GDM1 (cell line): ENCODE results near the gene YOD1.
"Not testable (repeated sequence)": the region's sequence is repeated elsewhere in the genome, so short reads cannot be mapped to it uniquely, and the experiment has no call there.

Experiments
- DNase-seq: peaks from one replicate; lab custom pipeline; 2025; lab: John Stamatoyannopoulos, UW

The YOD1 gene

DNA sequence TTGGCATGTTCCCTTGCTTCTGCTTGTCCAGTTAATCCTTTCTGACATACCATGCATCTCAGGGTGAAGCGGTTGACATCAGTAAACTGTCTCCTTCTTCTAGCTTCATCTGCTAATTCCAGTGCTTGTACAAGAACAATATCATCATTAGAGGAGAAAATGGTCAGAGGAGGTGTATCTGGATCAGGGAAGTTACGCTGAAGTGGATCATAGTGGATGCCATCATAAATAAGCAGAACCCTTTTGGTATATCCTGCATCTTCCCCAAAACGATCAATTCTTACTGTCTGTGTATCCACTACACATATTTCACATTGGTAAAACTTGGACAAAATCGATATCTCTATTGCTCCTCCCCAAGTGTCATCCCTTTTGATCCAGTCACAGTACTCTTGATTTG lies 2.0 kb downstream of the YOD1 start:
- DNase-seq: no peak

DNA sequence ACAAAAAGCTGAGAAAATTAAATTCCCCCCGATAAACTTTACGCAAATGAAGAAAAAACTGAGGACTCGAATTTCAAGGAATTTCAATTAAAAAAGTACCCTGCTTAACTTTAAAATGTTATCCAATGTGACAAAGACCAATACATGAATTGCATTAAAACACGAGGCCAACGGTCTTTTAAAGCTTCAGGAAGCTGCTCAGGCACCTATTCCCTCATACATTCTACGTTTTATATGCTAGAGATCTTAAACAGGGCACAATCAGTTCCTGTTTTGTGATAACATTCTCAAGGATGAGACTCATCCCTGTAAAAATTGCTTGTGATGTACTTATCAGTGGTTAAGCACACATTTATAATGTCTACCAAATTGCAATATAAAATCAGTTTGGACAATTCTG lies 3.0 kb downstream of the YOD1 start:
- DNase-seq: no peak

DNA sequence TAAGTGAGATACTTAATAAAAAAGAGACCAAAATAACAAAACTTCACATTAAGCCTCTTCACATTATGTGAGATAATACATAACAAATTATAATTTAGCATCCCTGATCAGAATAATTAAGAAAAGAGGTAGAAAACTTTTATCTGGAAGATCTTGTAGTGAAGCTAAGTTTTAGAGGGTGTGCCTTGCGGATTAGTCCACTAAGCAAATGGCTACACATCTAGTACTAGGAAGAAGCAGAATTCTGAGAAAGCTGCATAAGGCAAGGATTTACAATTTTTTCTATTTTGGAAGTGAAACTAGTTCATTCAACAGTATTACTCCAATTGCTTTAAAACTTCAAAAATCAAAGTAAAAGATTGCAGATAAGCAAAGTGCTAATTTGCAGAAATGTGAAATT lies 3.5 kb downstream of the YOD1 start:
- DNase-seq: no peak

DNA sequence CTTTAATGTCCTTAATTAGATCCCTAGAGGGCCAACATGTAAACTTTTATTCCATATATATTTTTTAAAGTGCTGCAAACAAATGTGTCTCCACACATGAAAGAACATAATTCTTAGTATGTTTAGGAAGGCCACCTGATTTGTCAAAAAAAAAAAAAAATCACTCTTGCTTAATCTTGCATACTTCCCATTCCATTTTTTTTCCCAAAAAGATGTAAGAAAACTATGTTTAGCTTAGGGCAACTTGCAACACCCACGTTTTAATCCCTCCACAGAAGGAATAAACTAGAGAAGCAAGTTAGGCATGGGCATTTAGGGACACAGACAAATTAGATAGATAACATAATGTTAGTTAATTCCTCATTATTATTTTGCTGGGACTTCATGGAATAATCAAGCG lies 5.6 kb downstream of the YOD1 start:
- DNase-seq: no peak

DNA sequence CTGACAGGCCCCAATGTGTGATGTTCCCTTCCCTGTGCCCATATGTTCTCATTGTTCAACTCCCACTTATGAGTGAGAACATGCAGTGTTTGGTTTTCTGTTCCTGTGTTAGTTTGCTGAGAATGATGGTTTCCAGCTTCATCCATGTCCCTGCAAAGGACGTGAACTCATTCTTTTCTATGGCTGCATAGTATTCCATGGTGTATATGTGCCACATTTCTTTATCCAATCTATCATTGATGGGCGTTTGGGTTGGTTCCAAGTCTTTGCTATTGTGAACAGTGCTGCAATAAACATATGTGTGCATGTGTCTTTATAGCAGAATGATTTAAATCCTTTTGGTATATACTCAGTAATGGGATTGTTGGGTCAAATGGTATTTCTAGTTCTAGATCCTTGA lies 9.6 kb downstream of the YOD1 start:
- DNase-seq: not testable (repeated sequence)

DNA sequence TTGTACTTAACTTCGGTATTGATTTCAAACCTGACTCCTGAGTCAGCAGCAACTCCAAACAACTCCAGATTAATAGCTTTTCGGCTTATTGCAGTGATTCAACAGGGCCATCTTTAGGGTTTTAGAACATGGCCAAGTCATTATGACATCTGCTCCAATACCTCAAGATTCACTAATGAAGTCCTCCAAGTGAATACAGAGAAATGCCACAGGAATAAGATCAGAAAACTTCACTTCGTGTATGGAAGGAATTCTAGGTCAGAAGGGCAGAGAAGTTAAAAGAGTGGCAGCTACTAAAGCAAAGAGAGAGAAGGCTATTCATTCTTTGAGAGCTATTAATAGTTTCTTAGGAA lies 10.9 kb downstream of the YOD1 start:
- DNase-seq: no peak

DNA sequence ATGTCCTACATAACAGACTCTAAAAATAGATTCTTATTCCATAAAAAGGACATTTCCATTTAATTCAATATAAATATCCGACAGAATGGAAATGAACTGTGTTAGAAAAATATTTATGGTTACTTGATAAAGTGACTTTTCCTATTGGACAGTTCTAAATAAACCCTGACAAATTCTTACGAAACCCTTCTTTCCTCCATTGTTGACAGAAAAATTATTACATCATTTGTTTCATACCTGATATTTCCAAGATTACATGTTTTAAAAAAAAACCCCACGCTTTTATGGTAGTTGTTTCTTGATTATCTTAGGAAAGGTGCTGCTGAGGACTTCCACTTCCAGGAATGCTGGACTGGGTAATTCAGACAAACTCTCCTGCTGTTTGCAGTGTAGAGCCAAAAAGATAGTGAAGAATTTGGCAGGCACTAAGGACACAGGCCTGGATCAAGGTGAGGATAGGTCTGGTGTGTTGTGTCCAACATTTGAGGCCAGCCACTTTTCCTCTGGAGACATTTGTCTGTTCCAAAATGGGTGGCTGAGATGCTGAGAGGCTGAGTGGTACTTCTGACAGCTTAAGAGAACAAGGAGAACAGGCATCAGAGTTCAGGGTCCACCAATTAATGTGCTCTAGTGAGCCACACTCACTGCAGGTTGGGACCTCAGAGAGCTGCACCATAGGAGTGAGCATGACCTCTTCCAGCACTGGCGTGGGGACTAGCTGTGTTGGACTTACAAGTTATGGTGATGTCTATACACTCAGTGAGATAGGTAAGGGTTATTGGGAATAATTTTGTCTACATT lies 11.4 kb downstream of the YOD1 start:
- no peak for DNase-seq

DNA sequence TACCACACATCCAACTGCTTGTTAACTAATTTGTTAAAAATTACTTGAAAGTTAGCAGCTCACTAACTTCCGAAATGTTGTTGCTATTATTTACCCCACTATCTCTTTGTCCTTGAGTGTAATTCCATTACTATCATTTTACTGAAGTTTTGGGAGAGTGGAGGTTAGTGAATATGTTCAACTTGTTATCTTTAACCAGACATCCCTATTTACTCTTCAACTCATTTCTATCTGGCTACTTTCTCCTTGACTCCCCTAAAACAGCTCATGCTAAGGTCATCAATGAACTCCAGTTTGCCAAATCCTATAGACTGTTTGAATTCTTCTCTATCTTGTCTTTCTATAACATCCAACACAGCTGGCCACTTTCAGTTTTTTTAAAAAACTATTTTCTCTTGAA lies 14.1 kb downstream of the YOD1 start:
- no peak for DNase-seq

DNA sequence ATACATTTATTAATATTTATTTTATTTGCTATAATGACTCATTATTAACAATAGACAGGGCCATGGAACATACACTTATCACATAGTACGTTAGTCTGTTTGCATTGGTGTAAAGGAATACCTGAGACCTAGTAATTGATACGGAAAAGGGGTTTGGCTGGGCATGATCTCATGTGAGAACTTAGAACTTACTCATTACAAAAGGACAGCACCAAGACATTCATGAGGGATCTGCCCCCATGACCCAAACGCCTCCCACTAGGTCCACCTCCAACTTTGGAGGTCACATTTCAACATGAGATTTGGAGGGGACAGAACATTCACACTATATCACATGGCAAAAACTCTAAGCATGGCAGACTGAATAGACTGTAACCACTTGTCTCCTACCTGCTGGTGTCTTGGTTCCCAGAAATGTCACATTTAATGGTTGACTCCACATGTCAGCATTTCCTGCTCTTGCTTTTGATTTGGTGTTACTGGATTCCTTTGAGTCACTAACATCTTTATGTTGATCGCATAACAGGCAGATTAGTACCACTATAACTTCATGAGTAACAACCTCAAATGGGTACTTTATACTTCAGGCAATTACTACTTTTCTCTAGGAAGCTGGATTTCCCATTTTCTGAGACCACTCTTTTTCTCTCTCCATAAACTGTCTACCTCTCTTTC lies 15.0 kb downstream of the YOD1 start:
- no peak for DNase-seq

DNA sequence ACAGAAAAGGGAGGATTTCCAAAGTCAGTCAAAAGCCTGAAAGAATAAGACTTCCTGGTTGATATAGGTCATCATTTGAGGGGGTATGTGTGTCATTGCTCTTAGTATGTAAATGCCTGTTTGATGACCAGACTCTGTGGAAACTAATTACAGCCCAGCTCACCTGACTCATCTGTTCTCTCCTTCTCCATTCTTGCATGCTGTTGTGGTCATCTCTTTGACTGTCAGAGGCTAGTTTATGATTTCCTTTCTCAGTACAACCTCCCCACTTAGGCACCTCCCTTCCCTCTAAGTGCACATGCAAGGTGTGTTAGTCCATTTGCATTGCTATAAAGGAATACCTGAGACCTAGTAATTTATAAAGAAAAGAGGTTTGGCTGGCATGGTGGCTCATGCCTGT lies 16.0 kb downstream of the YOD1 start:
- DNase-seq: no peak

DNA sequence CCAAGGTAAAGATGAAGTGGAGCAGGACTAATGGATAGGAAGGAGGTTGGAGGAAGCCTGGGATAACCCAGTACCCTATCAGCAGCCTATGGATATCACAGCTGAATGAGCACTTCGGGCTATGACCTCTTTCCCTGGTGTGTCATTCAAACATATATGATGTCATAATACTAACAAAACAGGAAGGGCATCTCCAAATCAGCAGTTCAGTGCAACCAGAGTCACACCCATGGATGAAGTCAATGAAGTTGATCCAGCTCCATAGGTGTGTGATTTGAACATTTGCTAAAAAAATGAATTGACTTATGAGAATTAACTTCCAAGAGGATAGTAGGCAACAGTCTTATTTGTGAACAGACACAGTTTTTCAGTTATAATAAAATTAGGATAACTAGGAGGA lies 16.8 kb downstream of the YOD1 start:
- DNase-seq: no peak

DNA sequence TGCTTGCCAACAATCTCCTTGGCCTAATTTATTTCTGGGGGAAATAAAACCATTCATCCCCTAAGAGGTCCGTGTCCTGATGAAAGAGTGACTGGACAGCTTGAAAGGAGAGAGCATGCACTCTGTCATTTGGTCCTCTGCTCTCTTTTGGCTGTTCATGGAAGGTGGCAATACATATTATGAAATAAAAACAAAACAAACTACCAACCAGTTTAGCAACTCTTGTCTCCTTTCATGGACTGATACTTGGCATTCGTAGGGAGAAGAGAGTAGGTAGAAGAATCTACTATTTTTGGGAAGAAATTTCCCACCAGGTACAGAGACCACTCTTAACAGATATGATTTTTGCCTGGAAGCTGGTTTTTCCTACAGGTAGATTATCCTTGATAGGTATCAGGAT lies 17.7 kb downstream of the YOD1 start:
- DNase-seq: no peak

DNA sequence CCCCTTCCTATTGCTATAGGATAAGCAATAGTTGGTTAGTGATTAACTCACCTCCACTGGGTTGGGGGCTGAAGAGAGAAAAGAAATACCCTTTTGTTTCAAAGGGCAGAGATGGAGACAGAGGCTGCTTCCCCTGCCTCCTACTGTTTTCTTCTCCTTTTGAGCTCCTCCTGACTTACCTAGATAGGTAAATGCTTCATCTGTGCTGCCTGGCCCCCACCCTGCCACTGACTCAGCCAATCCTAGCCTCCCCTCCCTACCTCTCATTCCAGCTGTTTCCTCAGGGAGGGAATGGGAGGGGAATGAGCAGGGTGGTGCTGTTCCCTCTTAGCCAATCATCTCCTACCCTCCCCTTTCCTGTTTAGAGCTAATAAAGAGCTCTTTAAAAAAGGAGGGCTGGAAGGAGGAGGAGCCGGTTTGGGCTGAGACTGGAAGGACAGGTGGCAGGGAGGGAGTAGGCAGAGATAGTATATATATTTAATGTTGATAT lies 18.4 kb downstream of the YOD1 start, which contains the start of gene C1orf116:
Gene C1orf116 (minus strand): TSS at position 229 of the 490 bp plus-strand sequence. CDS start 5,158 bp downstream, outside the sequence.
- no peak for DNase-seq

DNA sequence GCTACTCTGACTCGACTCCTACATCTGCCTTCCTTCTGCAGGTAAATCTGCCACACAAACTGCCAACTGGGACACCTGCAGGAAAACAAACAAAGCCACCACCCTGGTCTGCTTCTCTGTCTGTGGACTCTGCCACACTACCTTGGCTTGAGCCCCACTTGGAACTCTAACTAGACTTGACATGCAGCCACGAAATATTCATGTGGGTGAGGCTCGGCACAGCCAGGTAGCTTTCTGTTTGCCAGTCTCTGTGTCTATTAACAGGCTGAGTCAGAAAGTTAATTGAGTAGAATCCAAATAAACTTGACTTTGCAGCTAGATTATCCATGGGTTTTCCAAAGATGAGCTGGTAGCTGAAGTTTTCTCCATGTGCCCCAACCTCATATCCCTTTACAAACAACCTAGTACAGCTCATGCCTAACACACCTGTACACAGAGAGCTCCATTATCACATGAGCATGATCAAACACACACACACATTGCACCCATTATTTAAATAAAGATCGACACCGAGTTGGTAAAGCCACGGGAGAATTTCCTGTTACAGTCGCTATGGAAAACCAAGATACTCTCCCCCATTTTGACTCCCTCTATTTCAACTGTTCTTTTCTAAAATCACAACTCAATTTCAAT lies 19.3 kb downstream of the YOD1 start:
- no peak for DNase-seq

DNA sequence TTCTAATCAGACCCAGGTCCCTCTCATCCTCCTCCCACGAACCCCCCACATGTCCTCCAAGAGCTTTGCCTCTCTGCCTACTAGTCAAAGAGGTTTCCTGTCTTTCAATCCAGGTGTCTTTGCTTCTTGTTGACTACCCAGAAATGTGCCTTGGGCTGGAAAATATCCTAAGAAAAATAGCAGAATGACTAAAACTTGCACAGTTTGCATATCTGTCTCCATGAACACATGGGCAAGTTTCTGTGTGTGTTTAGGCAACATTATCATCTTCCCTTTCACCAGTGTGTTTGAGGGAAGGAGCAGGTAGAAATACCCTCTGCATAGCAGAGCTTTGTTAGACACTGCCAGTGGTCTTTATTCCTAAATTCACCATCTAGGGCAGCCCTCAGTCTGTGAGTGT lies 20.0 kb downstream of the YOD1 start:
- DNase-seq: no peak

DNA sequence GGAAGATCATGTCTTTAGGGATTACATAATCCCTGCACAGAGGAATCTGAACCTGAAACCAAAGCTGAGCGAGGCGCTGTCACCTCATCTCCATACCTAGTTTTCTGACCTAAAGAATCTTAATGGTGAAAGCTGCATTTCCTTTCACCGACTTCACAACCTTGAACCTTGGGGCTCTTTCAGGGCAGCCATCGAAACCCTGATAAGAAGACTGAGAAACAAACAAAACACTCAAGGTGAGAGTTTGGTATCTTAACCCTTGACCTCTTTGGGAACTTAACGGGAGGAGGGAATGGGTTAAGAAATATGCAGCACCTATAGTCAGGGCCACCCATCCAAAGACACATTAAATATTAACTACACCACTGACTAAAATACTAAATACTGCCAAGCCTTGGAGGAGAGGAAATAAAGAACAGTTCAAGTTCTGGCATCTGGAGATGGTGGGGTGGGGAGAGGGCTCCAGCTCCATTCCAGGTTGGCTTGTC lies 20.4 kb downstream of the YOD1 start:
- no peak for DNase-seq

DNA sequence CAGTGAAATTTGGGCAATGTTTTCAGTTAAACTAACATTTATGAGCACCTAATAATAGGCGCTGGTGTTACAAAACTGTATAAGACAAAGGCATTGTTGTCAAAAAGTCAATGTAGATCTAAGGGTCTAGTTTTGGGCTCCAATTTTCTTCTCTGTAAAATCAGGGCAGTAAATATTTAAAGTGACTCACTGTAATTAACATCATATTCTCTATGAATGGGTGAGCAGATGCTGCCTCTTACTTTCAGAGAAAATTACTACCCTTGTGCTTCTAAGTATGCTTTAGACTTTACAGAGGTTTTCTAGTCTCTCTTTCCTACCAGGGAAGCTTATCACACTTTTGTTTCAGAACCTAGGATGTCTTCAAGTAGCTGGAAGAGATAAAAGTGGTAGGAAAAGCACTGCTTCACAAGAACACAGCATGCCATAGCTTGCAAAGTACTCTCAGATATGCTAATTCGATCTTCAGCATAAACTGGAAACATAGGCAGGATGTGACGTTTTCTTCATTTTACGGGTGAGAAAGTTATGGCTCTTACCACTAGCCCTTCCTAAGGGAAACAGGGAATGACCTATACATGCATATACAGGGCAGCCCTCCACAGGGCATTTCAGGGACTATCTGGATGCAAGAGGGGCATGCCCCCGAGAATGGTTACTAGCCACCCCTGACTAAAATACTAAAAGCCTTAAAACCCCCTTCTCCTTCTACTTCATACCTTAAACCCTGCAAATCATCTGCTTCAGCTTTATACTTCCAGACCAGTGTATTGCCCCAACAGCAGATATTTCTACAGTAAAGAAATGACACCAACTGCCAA lies 21.1 kb downstream of the YOD1 start:
- DNase-seq: no peak

DNA sequence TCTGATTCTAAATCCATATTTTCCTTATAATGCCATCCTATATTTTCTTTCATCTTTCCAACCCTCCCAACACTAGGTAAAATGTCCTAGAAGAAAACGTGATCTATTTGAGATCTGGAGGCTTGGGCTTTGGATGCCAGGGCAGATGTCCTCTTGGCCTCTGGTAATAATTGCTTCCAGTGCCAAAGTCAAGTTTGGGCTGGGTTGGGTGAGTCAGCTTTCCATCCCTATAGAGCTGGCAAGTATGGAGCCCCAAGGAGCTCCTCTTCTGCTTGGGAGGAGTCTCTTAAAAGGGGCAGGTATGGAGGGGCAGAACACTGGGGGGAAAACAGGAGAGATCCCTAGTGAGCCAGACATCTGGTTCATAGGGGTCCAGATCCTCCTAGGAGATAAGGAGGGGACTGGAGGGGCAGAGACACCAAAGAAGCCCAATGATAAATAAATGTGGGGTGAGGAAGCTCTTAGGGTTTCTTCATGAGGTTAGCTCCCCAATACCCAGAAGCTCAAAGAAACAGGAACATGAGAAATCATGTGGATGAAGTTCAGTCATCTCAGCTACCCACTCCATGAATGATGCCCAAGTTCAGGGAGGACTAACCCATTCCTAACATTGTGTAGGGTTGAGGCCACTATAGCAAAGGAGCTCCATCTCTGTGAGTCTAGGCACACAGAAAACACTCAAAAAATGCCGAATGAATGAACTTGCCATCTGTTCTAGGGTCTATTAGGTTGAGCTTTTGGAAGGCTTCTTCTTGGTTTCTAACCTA lies 21.9 kb downstream of the YOD1 start:
- no peak for DNase-seq

DNA sequence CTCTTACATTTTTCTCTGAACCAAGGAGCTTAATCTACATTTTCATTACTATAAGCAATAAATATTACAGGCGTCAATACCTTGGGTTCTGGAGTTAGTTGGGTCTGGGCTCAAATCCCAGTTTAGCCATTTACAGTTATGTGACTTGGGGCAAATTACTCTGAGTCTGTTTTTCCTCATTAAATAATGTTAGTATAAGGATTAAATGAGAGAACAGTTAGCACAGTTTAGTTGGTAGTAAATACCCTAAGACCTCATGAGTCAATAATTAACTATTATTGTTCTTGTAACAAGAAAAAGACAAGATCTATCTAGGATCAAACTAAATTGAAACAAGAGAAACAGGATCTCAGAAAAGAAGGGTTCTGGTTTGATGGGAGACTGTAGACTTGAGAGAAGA lies 23.1 kb downstream of the YOD1 start:
- DNase-seq: no peak

DNA sequence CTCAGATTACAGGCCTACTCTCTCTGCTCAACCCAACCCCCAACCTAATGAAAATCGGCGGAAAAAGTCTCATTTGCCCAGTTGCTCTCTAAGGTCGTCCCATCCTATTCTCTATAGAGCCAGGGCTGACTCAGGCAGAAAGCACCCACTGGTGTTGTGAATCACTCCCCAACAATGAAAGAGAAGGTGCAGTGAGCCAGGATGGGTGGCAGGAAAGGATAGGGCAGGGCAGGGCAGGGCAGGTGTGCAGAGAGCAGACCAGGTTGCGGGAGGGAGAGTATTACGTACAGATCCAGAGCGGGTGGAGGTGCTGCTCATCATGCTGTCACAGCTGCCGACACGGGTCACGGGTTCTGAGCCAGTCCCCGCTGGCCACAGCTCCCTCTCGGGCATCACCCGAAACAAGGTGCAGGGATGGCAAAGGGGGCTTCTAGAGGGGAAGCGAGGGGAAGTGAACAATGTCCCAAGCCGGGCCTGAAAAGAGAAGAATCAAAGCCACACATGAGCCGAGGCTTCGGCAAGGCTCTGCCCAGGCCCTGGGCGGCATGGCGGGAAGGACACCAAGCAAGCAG lies 23.7 kb downstream of the YOD1 start:
- no peak for DNase-seq

DNA sequence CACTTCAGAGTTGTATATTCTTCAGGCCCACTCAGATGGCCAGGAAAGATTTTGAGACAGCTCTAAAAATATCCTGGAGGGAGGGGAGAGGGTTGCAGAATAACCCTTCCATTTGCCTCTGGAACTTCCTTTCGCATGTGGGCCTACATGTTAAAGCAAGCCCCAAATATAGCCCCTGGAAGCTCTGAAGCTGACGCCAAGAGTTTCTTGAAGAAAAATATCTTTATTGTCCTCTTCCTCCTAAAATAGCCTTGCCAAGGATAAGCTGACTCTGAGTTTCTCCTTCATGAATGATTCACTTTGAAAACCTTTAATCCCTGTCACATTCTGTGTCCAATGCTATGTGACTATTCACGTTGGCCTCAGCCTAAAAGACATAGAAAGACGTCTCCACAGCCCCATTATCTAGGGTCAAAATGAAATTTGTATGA lies 24.9 kb downstream of the YOD1 start:
- no peak for DNase-seq
